Dermis blood vessel endothelial cell (primary cell): ENCODE measurements around the gene KIRREL3. TPM values are rescaled to one million over a fixed set of nuclear protein-coding genes. Genes with fewer than 3 reads are reported as not detected.

ENCODE experiments used
- DNase-seq: peaks from one replicate; pipeline ENCODE4 v3.0.0; 2010
- total RNA-seq: library from RNA; depleted of rRNA; stranded (reverse); fragments of >200 nt; gene quantifications from 2 replicates; pipeline ENCODE4 v1.2.3, GENCODE V29; 2014

KIRREL3 gene
- total RNA-seq = not detected in 2 replicates

- no peak for DNase-seq
These were observed at the start of gene KIRREL3 for GRCh38 chr11:127000291-127000968. Gene KIRREL3, minus strand, starts transcription at chr11:127000770.

- DNase-seq = no peak
These were observed 49.6 kb upstream of the KIRREL3 start for GRCh38 chr11:127050186-127050585.

GRCh38 chr11:127049486-127049885 lies 48.9 kb upstream of the KIRREL3 start:
- no peak for DNase-seq

- no peak for DNase-seq
These were observed 44.0 kb upstream of the KIRREL3 start for GRCh38 chr11:127044535-127044934.

GRCh38 chr11:127042445-127042844 lies 41.9 kb upstream of the KIRREL3 start:
- no peak for DNase-seq

- no peak for DNase-seq
These were observed 39.0 kb upstream of the KIRREL3 start for GRCh38 chr11:127039591-127039990.

GRCh38 chr11:127037596-127037995 lies 37.0 kb upstream of the KIRREL3 start:
- no peak for DNase-seq

GRCh38 chr11:127037001-127037400 lies 36.4 kb upstream of the KIRREL3 start:
- no peak for DNase-seq

GRCh38 chr11:127035824-127036223 lies 35.3 kb upstream of the KIRREL3 start:
- DNase-seq = no peak

- no peak for DNase-seq
These were observed 34.4 kb upstream of the KIRREL3 start for GRCh38 chr11:127034973-127035372.

- DNase-seq = no peak
These were observed 28.1 kb upstream of the KIRREL3 start for GRCh38 chr11:127028648-127029047.

GRCh38 chr11:127027789-127028188 lies 27.2 kb upstream of the KIRREL3 start:
- DNase-seq = no peak

GRCh38 chr11:127027000-127027399 lies 26.4 kb upstream of the KIRREL3 start:
- DNase-seq = no peak

- DNase-seq = no peak
These were observed 23.4 kb upstream of the KIRREL3 start for GRCh38 chr11:127023991-127024390.

GRCh38 chr11:127018683-127019279 lies 18.2 kb upstream of the KIRREL3 start:
- no peak for DNase-seq

GRCh38 chr11:127017482-127017881 lies 16.9 kb upstream of the KIRREL3 start:
- no peak for DNase-seq

- DNase-seq = no peak
These were observed 13.0 kb upstream of the KIRREL3 start for GRCh38 chr11:127013550-127013949.

- DNase-seq = no peak
These were observed 5.7 kb upstream of the KIRREL3 start for GRCh38 chr11:127006311-127006710.

- DNase-seq = peak; percentile 3
These were observed 2.9 kb upstream of the KIRREL3 start for GRCh38 chr11:127003260-127003981.

- no peak for DNase-seq
These were observed 2.2 kb upstream of the KIRREL3 start for GRCh38 chr11:127002669-127003259.

- DNase-seq = no peak
These were observed 411 bp upstream of the KIRREL3 start for GRCh38 chr11:127000981-127001380.

- no peak for DNase-seq
These were observed 1.2 kb downstream of the KIRREL3 start for GRCh38 chr11:126999366-126999765.

GRCh38 chr11:126997641-126998040 lies 2.9 kb downstream of the KIRREL3 start:
- no peak for DNase-seq

GRCh38 chr11:126997196-126997595 lies 3.4 kb downstream of the KIRREL3 start:
- DNase-seq = no peak
